NOMO-1 (cell line): ENCODE measurements around the gene LRMDA.

Experiments
- DNase-seq, 2 experiments: peaks; one replicate each; lab custom pipeline; 2025; ENCODE audit not compliant: unreplicated experiment in 2 of 2; lab: John Stamatoyannopoulos, UW

The LRMDA gene

DNA sequence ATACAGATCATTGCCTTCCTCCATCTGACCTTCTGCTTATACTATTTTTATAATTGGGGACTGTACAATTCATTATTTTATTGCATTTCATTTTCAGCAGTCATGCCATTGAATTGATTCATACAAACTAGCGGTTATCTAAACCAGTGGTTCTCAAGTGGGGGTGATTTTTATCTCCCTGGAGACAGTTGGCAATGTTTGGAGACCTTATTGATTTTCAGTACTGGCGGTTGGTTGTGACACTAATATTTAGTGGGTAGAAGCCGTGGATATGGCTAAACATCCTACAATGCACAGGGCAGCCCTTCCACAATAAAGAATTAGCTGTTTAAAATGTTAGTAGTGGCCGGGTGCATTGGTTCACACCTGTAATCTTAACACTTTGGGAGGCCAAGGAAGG lies 765.9 kb downstream of the LRMDA start:
- DNase-seq, result no peak

DNA sequence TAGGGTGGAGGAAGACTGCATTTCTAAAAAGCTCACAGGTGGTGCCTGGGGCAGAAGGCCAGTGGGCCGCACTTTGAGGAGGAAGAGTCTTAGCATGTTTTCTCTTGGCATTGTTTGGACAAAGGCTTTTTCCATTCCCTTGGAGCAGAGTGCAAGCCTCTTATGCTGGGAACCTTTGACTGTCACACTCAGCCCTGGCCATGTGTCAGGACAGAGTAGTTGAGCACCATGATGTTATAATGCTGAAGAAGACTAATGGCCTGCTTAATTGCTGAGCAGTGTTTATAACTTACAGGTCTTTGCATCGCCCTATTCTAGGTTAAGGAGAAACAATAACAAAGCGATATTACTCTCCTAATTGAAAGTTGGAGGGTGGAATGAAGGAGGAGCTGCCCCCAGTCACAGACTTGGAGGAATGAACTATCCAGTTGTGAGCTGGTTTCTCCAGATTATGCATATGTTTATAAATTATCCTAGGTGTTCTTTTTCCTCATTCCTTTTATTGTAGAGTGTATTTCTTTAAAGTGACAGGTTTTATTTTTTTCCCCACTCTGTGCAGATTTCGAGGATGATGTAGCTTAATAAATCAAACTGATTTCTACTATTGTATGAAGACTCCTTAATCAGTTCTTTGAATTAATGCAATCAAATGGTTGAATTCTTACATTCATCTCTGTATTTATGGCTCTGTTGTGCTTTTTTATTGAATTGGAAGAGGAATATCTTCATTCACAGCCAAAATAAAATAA lies 767.0 kb downstream of the LRMDA start:
- no peak for DNase-seq

DNA sequence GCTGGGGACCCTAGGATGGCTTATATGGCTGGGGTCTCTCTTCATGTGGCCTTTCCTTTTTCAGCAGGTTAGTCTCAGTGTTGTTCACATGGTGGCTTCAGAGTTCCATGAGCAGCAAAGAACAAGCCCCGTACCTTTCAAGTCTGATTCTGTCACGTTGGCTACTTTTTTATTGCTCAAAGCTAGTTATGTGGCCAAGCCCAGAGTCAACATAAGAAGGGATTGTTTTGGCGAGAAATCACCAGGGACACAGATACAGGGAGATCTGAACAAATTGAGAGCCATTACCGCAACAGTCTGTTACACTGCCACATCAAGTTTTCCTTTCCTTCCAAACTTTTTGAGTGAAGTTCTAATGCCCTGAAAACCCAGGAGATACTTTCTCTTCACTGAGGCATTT lies 770.5 kb downstream of the LRMDA start:
- DNase-seq, result no peak

DNA sequence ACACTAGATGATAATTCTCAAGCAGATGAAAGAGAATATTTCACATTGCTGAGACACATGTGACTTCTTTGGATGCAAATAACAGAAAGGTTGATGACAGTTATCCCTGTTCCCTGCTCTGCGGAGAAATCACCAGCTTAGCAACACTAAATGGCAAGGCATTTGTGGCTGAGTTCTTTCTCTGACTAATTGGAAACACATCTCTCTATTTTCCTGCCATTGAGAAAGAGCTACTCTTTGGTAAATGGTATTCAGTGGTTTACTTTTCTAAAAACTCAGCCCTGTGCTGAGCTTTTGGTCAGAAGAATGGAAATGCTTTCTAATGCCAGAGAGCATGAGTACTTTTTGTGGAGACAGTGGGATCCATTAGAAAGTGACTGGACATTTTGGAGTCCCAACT lies 771.4 kb downstream of the LRMDA start:
- no peak for DNase-seq

DNA sequence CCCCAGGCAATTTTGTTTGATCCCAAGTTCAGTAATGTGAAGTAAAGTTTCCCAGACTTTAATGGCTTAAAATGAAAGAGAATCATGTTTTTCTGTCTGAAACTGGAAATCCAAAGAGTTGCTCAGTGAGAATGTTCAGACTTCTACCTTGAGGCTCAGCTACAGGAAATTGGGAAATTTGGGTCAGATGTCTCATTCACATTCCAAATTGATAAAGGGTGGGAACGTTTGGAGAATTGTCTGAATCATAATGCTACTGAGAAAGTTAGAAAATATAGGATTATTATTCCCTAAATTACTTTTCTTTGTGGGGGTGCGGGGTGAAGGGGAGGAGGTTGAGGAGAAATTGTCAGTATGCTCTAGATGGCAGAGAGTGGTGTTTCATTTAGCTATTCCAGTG lies 773.9 kb downstream of the LRMDA start:
- no peak for DNase-seq

DNA sequence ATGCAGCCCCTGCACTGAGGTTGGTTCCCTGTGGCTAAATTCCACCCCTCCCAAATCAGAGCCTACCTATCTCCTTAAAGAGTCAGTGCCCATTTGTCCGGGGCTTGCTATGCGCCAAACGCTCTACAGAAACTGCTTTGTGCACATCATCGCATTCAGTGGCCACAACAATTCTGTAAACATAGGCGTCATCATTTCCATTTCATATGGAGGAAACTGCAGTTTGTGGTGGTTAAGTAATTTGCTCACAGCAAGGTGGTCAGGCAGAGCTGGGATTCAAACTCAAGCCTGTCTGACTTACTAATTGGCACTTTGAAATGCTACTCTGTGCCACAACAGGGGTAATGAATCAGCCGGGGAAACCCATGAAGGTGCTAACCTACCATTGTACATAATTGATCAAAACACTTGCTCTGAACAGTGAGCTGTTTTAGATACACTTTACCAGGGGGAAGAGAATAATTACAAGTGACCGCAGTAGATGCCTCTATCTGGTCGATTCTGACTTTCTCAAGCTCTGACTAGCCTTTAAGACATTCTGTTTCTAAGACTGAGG lies 775.5 kb downstream of the LRMDA start:
- DNase-seq, result no peak

DNA sequence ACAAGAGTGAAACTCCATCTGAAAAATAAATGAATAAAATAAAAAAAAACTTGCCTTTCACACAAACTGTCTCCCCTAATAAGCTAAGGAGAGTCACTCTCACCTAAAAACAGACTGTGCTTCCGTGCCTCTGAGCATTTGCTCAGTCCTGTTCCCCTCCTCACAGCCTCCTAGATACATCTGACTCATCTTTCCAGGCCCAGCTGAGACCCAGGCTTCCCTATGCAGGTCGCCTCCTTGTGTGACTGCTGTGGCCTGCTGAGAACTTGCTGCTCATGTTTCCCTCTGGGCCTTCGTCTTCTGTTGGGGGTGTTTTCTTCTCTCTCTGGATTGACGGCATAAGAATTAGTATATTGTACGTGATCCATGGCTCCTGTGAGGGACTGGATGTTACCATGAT lies 777.7 kb downstream of the LRMDA start:
- DNase-seq, result no peak

DNA sequence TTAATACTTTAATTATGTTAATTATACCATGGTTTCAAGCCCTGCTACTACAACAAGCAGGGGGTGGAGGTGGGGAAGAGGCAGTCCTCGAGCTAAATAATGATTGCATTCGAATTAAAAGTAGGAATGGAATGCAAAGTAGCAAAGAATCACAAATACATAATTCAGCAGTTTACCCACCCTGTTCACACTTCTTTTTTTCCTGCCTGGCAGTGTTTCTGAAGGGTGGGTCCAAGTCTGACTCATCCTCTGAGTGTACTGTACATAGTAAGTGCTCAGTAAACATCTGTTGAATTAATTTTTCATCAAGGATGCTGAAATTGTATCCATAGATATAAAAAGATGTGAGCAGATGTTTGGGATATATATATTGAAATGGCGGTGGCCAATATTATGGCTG lies 778.8 kb downstream of the LRMDA start:
- DNase-seq, result no peak

DNA sequence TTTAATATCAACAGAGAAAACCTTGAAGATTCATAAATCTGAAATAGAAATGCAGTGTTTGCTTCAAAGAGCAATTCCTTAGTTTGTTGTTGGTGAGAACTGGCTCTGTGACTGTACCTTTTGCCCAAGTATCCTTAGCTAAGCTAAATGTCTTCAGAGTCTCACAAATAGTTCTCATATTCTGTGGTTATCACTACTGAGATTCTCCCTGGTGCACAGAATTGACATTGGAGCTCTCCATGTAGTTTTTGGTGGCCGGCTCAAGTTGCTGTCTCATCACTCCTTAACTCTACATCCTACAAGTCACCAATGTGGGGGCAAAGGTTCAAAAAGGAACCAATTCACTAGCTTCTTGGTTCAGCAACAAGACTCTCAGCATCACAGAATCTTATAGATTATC lies 780.3 kb downstream of the LRMDA start:
- DNase-seq, result no peak

DNA sequence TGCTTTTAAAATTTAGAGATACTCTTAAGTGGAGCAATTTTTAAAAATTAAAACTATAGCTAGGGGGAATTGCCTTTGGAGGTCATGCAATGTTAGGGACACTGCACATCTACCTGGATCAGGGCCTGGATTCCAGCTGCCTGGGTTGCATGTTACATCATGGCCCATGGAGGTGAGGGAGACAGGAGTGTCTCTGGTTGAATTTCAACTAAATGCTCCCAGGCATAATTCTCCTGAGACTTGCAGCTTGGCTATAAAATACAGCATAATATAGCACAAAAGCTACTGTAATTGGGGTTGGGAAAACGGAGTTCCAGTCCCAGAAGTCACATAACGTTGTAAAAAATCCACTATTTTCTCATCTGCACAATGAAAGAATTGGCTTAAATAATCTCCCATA lies 782.5 kb downstream of the LRMDA start:
- DNase-seq, result no peak

DNA sequence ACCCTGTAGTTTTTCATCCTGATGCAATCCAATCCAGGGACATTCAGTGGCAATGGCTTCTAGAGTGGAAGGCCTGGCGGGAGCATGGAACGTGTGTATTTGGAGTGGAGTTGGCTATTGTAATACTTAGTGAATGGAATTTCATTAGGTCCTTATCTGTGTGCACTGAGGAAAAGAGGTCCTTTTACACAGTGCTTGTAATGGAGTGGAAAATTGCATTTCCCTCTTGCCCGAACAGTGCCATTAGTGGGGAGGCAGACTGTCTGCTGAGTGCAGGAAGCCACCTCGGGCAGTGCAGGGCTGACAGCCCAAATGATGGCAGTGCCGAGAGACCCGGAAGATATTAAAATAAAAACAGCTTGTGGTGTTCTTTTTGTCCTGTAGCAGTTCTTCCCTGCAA lies 786.6 kb downstream of the LRMDA start:
- no peak for DNase-seq

DNA sequence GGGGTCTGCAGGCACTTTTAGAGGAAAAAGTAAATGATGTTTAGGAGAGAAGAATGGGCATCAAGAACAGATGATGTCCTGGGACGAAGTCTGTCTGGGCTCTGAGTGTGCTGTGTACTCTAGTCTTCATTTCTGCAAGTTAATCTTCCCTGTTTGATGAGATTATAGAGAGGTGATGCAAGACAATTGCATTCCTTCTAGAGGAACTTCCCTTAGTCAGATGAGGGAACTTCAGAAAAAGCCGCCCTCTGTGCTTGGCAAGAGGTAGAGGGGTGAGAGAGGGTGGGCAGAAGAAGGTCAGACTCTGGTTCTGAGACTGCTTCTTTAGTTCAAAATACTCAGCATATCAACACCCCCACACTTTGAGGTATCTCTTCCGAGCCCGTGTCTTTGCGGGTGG lies 797.9 kb downstream of the LRMDA start:
- DNase-seq, result no peak

DNA sequence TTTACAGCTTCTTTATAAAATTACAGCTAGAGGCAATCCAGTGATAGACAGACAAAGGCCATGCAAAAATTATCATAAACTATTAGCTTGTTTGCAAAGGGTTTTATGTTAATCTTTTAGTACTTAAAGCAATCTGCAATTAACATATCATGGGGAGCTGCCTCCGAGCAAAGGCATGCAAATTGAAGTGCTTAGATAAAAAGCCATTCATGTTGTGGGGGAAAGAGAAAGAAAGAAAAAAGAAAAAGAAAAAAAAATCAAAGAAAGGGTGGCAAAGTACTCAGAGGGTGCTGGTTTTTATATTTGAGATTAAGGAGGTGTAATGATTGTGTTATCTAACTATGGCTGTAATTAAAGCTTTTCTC lies 799.5 kb downstream of the LRMDA start:
- no peak for DNase-seq

DNA sequence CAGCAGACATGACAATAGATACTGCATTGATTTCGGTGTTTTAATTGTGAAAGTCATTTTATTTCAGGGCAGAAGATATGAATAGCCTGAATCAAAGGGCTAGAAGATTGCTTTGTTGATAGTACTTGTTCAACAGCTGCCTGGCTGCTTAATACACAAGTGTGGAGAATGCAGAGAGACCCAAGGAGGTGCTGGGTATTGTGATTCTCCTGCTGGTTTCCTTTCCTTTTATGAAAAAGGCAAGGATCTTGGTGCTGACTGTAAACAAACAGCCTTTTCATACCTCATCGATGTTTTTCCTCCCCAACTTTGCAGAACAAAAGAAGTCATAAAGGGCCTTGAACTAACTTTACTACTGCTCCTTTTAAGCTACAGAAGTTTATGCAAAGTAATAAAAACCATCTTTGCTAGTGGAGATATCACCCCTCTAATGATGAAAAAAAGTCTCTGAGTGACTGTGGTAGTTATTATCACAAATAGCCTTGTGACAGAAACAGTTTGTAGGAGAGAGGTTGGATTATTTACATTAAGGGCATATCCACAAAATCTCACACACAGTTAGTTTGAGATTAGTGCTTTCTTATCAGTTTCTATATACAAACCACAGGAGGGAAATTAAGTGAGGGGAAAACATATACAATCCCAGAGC lies 800.0 kb downstream of the LRMDA start:
- no peak for DNase-seq

DNA sequence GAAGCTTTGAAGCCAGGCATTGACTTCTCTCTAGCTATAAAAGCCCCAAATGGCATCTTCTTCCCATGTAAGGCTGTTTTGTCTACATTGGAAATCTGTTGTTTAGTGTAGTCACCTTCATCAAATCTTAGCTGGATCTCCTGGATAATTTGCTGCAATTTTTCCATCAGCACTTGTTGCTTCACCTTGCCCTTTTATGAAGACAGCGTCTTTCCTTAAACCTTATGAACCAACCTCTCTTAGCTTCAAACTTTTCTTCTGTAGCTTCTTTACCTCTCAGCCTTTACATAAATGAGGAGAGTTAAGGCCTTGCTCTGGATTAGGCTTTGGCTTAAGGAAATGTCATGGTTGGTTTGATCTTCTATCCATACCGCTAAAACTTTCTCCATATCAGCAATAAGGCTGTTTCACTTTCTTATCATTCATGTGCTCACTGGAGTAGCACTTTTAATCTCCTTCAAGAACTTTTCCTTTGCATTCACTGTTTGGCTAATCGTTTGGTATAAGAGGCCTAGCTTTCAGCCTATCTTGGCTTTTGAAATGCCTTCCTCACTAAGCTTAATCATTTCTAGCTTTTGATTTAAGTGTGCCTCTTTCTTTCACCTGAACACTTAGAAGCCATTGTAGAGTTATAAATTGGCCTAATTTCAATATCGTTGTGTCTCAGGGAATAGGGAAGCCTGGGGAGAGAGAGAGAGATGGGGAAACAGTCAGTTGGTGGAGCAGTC lies 803.2 kb downstream of the LRMDA start:
- no peak for DNase-seq

DNA sequence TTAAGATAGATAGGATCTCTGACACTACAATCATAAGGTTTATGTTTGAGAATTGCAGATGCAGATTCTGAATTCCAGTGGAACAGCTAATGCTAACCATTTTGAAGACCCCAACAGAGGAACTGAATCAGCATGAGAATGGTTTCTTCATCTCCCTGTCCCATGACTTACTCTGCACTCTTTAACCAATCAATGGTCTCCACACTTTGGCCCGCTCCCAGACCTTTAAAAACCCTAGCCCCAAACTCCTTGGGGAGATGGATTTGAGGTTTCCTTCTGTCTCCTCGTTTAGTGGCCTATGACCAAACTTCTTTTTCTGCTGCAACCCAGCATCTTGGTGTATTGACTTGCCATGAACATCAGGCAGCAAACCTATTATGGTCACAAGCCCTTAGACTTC lies 804.9 kb downstream of the LRMDA start:
- DNase-seq, result no peak

DNA sequence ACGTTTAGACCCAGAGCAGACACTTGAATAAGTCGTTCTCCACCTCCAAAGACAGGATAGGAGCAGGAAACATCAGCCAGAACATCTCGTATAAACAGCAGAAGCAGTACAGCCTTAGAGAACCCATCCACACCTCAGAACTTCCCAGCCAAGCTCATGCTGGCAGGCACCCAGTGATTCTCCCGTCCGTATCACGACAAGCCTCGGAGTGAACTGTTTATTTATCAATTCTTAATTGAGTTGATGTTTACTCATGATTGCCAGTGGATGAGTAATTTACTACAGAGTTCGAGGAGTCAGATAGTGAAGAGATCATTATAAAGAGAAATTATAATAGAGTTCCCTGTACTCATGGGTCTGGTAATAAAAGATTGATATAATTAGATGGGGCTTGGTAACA lies 811.5 kb downstream of the LRMDA start:
- DNase-seq, result no peak

DNA sequence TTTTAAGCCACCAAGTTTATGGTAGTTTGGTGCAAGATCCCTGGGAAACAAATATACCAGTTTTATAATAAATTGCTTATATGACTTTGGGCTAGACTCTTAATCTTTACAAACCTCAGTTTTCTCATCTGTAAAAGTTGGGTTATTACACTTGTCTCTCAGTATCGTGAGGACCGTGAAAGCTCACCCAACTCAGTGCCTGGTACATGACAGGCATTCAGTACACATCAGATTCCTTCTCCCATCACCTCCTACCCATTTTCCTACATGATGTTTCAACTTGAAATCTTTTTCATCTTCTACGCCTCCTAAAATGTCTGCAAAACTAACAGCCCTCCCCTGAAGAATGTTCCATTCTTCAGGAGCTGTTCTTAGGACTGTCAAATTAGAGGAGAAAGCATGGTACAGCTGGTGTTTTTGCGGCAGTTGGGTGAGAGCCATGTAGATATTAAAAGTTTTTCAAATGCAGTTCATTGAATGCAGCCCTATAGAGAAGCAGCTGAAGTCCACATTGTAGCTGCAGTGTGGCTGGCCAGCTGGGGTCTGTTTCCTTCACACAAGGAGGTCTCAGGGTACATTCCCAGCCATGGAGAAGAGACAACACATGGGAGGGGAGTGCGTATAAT lies 812.8 kb downstream of the LRMDA start:
- DNase-seq, result no peak

DNA sequence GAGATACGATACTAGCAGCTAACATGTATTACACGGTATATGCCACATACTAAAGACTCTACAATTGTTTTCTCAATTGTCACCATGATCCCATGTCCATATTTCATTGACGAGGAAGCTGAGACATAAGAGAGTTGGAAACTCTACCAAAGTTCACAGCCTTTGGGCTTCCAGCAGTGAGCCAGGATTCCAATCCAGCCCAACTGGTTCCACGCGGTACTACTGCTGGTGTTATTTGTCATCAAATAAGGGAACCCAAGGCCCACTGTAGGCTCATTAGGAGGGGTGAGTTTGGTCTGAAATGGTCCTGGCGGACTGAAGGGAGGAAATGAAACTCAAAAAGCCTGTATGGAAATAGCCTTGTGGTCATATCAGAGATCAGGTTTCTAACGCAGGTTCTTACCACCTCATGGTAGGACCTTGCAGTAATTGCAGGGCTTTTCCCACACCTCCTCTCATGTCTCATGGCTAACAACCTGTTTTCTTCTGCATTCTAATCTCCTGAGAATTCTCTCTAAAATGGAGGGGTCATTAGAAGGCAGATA lies 814.6 kb downstream of the LRMDA start:
- peak; percentile 32 to 73 for DNase-seq

DNA sequence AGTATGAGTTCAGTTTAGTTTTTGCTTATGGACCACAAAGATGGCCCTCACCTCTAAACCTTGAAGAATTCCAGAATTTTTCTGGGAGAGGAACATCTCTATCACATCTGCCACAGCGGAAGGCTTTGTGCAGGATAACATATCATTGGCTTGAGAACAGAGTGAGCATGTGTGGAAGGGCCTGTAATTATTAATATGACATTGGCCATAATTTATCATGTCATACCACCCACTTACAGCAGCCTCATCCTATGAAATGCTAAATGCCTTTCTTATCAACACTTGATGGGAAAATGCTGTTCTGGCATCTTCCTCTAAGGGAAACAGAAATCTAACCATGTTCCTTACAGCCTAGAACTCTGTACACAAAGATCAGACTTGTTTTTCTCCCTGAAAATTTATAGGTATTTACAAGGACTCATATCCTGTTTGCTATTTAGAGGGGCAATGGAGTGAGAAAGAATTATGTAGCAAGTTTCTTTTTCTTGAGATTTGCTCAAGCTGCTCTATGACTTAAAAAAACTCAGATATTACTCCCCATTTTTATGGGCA lies 817.3 kb downstream of the LRMDA start:
- DNase-seq, result no peak
